Right lung (tissue), 5 donors: Measurements from ENCODE around the gene ZNF224. TPM values are rescaled to one million over a fixed set of nuclear protein-coding genes. Genes with fewer than 3 reads are reported as not detected.
"Not testable (repeated sequence)": the region's sequence is repeated elsewhere in the genome, so short reads cannot be mapped to it uniquely, and the experiment has no call there.

Source experiments
- DNase-seq, 2 donors: peaks; one replicate each; pipeline ENCODE4 v3.0.0-alpha.2; 2013
- polyA plus RNA-seq, 5 donors: library from polyadenylated mRNA; unstranded; fragments of 120-200 nt; gene quantifications; one replicate each; pipeline versions ENCODE4 v1.2.1 to v1.2.3, GENCODE V29; 2013; ENCODE audit warnings: inconsistent platforms in 1 of 5, low replicate concordance in 1 of 5; ENCODE audit not compliant: insufficient read length in 5 of 5, insufficient read depth in 1 of 5

The ZNF224 gene
- polyA plus RNA-seq, 5 donors: 33.2 to 54.5 (median 45.0) TPM

GRCh38 chr19:44113138-44113783, 19.1 kb downstream of the ZNF224 start, which contains the start of gene ZNF225:
ZNF225 (plus strand) TSS chr19:44113399; CDS start chr19:44115828, 2,429 bp downstream.
- peak; percentile 97 for DNase-seq

GRCh38 chr19:44113784-44114390, 19.7 kb downstream of the ZNF224 start:
- peak in 1 of 2 donors; percentile 5 for DNase-seq

- DNase-seq: not testable (repeated sequence)
These were observed 27.0 kb downstream of the ZNF224 start for GRCh38 chr19:44121162-44121561.

- DNase-seq: no peak
These were observed 37.8 kb downstream of the ZNF224 start for GRCh38 chr19:44131955-44132354.

GRCh38 chr19:44141191-44142058, 47.3 kb downstream of the ZNF224 start, which contains the start of gene ZNF234:
ZNF234 (plus strand) TSS chr19:44141554; CDS start chr19:44144633, 3,079 bp downstream.
- peak; percentile 87 to 88 for DNase-seq

- DNase-seq: no peak
These were observed 47.9 kb downstream of the ZNF224 start for GRCh38 chr19:44142059-44142433.

GRCh38 chr19:44149776-44150175, 55.6 kb downstream of the ZNF224 start:
- no peak for DNase-seq

- no peak for DNase-seq
These were observed 57.3 kb downstream of the ZNF224 start for GRCh38 chr19:44151491-44151890.

- no peak for DNase-seq
These were observed 62.3 kb downstream of the ZNF224 start for GRCh38 chr19:44156475-44156874.

Other genes with a start within 250 kb of the ZNF224 start
- 10 to 100 TPM; 13.9 to 23.3 (median 20.9) TPM for gene ZNF404, start 210.4 kb upstream of the ZNF224 start, polyA plus RNA-seq
- gene ZNF45, start 159.1 kb upstream of the ZNF224 start, polyA plus RNA-seq: 10 to 100 TPM; 23.8 to 36.1 (median 31.1) TPM
- gene ZNF221, start 143.1 kb upstream of the ZNF224 start, polyA plus RNA-seq: 1 to 10 TPM; 2.8 to 9.4 (median 9.0) TPM
- 10 to 100 TPM; 14.2 to 21.3 (median 17.9) TPM for gene ZNF155, start 110.2 kb upstream of the ZNF224 start, polyA plus RNA-seq
- 10 to 100 TPM in 1 of 5 donors, 1 to 10 TPM in 4; 7.4 to 10.7 (median 8.8) TPM for gene ZNF230, start 91.4 kb upstream of the ZNF224 start, polyA plus RNA-seq
- 10 to 100 TPM in 4 of 5 donors, 1 to 10 TPM in 1; 9.3 to 13.3 (median 11.4) TPM for gene ZNF222, start 69.0 kb upstream of the ZNF224 start, polyA plus RNA-seq
- gene ZNF223, start 42.3 kb upstream of the ZNF224 start, polyA plus RNA-seq: 10 to 100 TPM; 11.1 to 20.0 (median 13.8) TPM
- gene ZNF284, start 22.2 kb upstream of the ZNF224 start, polyA plus RNA-seq: 10 to 100 TPM in 1 of 5 donors, 1 to 10 TPM in 4; 5.9 to 10.2 (median 7.7) TPM
- gene ZNF225, start 19.0 kb downstream of the ZNF224 start, polyA plus RNA-seq: 10 to 100 TPM in 4 of 5 donors, 1 to 10 TPM in 1; 7.1 to 14.7 (median 12.4) TPM
- 10 to 100 TPM; 12.4 to 21.0 (median 19.6) TPM for gene ZNF234, start 47.2 kb downstream of the ZNF224 start, polyA plus RNA-seq
- gene ZNF226, start 70.7 kb downstream of the ZNF224 start, polyA plus RNA-seq: 10 to 100 TPM; 22.7 to 34.6 (median 27.9) TPM
- gene ZNF227, start 118.2 kb downstream of the ZNF224 start, polyA plus RNA-seq: 10 to 100 TPM; 19.2 to 33.0 (median 29.3) TPM
- gene ZNF233, start 165.5 kb downstream of the ZNF224 start, polyA plus RNA-seq: 1 to 10 TPM; 4.2 to 8.5 (median 7.2) TPM
- 10 to 100 TPM in 4 of 5 donors, 1 to 10 TPM in 1; 8.1 to 14.4 (median 12.2) TPM for gene ZNF235, start 210.7 kb downstream of the ZNF224 start, polyA plus RNA-seq